ENCODE measurements around the gene CSTF3. TPM values are rescaled to one million over a fixed set of nuclear protein-coding genes. Genes with fewer than 3 reads are reported as not detected.

The CSTF3 gene
- total RNA-seq, 2 experiments from 2014 or later = 31.9 to 55.7 TPM

DNA sequence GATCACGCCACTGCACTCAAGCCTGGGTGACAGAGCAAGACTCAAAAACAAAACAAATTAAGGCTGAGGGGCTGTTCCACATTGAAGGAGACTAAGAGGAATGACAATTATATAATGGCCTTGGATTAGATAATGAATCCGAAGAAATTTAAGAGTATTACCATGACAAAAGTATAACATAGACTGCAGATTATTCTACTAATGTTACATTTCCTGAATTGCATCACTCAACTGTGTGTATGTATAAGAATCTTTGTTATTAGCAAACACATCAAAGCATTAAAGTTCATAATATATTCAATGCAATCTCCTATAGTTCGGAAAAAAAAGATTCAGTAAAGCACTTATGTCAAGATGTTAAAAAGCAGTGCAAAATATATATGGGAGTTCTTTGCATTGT, 27.5 kb downstream of the CSTF3 start:
- CTCF ChIA-PET (ENCODE audit: unreplicated experiment) = no interaction called here
- DNase-seq (ENCODE audit: low spot score) = no peak
- POLR2A ChIA-PET = no interaction called here

DNA sequence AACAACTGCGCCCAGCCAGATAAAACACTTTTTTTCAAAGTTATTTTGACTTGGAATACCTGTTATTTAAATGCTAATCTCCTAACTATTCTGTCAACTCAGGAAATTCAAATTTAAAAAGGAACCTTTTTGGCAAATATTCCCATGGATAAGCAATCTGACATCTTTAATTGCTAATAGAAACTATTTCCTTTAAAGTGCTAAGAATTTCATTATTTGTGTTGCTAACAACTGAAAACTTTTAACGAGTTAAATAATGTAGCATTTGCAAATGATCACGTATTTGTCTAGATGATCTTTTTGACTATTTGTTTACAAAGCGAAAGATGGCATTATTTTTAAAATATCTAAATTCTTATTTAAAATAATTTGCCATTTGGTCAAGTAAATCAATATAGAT, 28.8 kb downstream of the CSTF3 start:
- no peak for DNase-seq (ENCODE audit: low spot score)
- ChIA-PET POLR2A (no interaction called here), CTCF (ENCODE audit: unreplicated experiment) (no interaction called here)
- Histone ChIP-seq H3K79me2 (ENCODE audit: insufficient read depth, low read depth, low read length) (0 out of 2 replicates have a peak, but pooled peaks cover 1% of the 10 kb centered on the region), H3K4me3 (ENCODE audit: low read depth, low read length, poor library complexity, severe bottlenecking) (no peak overlapping the region), H3K4me2 (ENCODE audit: low read length) (no peak overlapping the region), H3K9me2 (ENCODE audit: insufficient read depth, low read length) (no peaks in the 10 kb centered on the region), H3K4me1 (ENCODE audit: insufficient read depth, low read length, poor library complexity, severe bottlenecking) (no peaks in the 10 kb centered on the region), H3K27ac (ENCODE audit: low read depth, low read length, poor library complexity, severe bottlenecking) (no peak overlapping the region), H4K20me1 (ENCODE audit: insufficient read depth, low read length) (no peaks in the 10 kb centered on the region), H2AFZ (ENCODE audit: low read length) (no peak overlapping the region), H3K36me3 (ENCODE audit: insufficient read depth, low read length) (peaks cover 17% of the 10 kb centered on the region), H3K9me3 (ENCODE audit: low read length) (no peaks in the 10 kb centered on the region)
- TF ChIP-seq, protein P1, sequence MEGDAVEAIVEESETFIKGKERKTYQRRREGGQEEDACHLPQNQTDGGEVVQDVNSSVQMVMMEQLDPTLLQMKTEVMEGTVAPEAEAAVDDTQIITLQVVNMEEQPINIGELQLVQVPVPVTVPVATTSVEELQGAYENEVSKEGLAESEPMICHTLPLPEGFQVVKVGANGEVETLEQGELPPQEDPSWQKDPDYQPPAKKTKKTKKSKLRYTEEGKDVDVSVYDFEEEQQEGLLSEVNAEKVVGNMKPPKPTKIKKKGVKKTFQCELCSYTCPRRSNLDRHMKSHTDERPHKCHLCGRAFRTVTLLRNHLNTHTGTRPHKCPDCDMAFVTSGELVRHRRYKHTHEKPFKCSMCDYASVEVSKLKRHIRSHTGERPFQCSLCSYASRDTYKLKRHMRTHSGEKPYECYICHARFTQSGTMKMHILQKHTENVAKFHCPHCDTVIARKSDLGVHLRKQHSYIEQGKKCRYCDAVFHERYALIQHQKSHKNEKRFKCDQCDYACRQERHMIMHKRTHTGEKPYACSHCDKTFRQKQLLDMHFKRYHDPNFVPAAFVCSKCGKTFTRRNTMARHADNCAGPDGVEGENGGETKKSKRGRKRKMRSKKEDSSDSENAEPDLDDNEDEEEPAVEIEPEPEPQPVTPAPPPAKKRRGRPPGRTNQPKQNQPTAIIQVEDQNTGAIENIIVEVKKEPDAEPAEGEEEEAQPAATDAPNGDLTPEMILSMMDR (conservative IDR thresholded peaks at IDR 0.05; ENCODE audit: low read length) = no peak
- no peak for TF ChIP-seq EZH2phosphoT487 (IDR thresholded peaks at IDR 0.05; ENCODE audit: borderline replicate concordance, low read depth, low read length)
- intact Hi-C loops (cut with micrococcal nuclease; ENCODE audit: unreplicated experiment) = no loop called here
- no TSS peak for BruUV-seq (replicated peaks)

More for the DNA sequence above, 27.5 kb downstream of the CSTF3 start:
- H4K20me1 ChIP-seq (ENCODE audit: insufficient read depth, low read length) = 0 out of 2 replicates have a peak, but pooled peaks cover 6% of the 10 kb centered on the region
- no peaks in the 10 kb centered on the region for H3K9me3 ChIP-seq (ENCODE audit: low read length)
- 0 out of 2 replicates have a peak, but pooled peaks cover 4% of the 10 kb centered on the region for H3K79me2 ChIP-seq (ENCODE audit: insufficient read depth, low read depth, low read length)
- BruUV-seq (replicated peaks) = no TSS peak
- peaks cover 29% of the 10 kb centered on the region for H3K36me3 ChIP-seq (ENCODE audit: insufficient read depth, low read length)
- no peak overlapping the region for H3K4me3 ChIP-seq (ENCODE audit: low read depth, low read length, poor library complexity, severe bottlenecking)
- H2AFZ ChIP-seq (ENCODE audit: low read length) = no peak overlapping the region
- H3K4me1 ChIP-seq (ENCODE audit: insufficient read depth, low read length, poor library complexity, severe bottlenecking) = no peaks in the 10 kb centered on the region
- no peaks in the 10 kb centered on the region for H3K9me2 ChIP-seq (ENCODE audit: insufficient read depth, low read length)
- no peak overlapping the region for H3K27ac ChIP-seq (ENCODE audit: low read depth, low read length, poor library complexity, severe bottlenecking)
- no peak overlapping the region for H3K4me2 ChIP-seq (ENCODE audit: low read length)
- intact Hi-C loops (cut with micrococcal nuclease; ENCODE audit: unreplicated experiment) = no loop called here
- no peak for TF ChIP-seq EZH2phosphoT487 (IDR thresholded peaks at IDR 0.05; ENCODE audit: borderline replicate concordance, low read depth, low read length)
- TF ChIP-seq, protein P1 (conservative IDR thresholded peaks at IDR 0.05; ENCODE audit: low read length) = no peak

DNA sequence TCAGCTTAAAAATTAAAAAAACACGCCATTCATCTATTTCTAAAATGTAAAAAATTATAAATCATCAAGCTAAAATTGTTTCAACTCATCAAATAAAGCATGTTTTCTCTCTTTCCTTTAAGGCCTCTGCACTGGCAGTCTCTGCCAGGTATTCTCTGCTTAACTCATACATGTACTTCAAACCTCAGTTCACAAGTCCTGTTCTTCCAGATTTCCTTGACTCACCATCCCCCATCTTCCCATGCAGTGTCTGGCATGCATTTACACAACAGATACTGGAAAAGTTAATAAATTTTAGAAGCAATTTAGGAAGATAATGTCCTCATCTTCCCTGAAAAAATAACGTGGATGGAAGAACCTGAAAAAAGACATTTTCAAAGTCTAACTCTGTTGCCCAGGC, 32.5 kb downstream of the CSTF3 start:
- intact Hi-C loops (cut with micrococcal nuclease; ENCODE audit: unreplicated experiment) = no loop called here
- Histone ChIP-seq H3K36me3 (ENCODE audit: insufficient read depth, low read length) (no peaks in the 10 kb centered on the region; the same call in none of the 2 replicates), H3K4me1 (ENCODE audit: insufficient read depth, low read length, poor library complexity, severe bottlenecking) (no peaks in the 10 kb centered on the region), H3K9me2 (ENCODE audit: insufficient read depth, low read length) (no peaks in the 10 kb centered on the region), H4K20me1 (ENCODE audit: insufficient read depth, low read length) (no peaks in the 10 kb centered on the region), H3K9me3 (ENCODE audit: low read length) (no peaks in the 10 kb centered on the region), H3K27ac (ENCODE audit: low read depth, low read length, poor library complexity, severe bottlenecking) (no peak overlapping the region), H2AFZ (ENCODE audit: low read length) (no peak overlapping the region), H3K4me3 (ENCODE audit: low read depth, low read length, poor library complexity, severe bottlenecking) (no peak overlapping the region), H3K79me2 (ENCODE audit: insufficient read depth, low read depth, low read length) (no peaks in the 10 kb centered on the region), H3K4me2 (ENCODE audit: low read length) (no peak overlapping the region)
- ChIA-PET CTCF (ENCODE audit: unreplicated experiment) (no interaction called here), POLR2A (interaction anchor here (0.6 to 0.9 kb wide), 2 partner anchors 51 to 86 kb away, joined by 3 read pairs; no protein-coding TSS in a partner anchor)
- no TSS peak for BruUV-seq (replicated peaks)
- no peak for DNase-seq (ENCODE audit: low spot score)
- TF ChIP-seq, protein P1 (conservative IDR thresholded peaks at IDR 0.05; ENCODE audit: low read length) = no peak
- TF ChIP-seq EZH2phosphoT487 (IDR thresholded peaks at IDR 0.05; ENCODE audit: borderline replicate concordance, low read depth, low read length) = no peak

All from OCI-LY7 (cell line).